Measurements from ENCODE around the gene RFC4.

Gene RFC4

GRCh38 chr3:186785495-186786018, 20.7 kb downstream of the RFC4 start:
- DNase-seq = no peak

- peak; percentile 32 for DNase-seq
Measured at GRCh38 chr3:186784820-186785494, 21.3 kb downstream of the RFC4 start.

- DNase-seq = peak; percentile 82
Measured at GRCh38 chr3:186783731-186784515, 22.4 kb downstream of the RFC4 start.

GRCh38 chr3:186783058-186783730, 23.1 kb downstream of the RFC4 start, which contains the start of gene EIF4A2:
TSS of gene EIF4A2 (plus strand) at chr3:186783577. CDS start at chr3:186783611, 34 bp downstream.
- DNase-seq = peak; percentile 93

- no peak for DNase-seq
Measured at GRCh38 chr3:186782542-186783057, 23.7 kb downstream of the RFC4 start.

- DNase-seq = no peak
Measured at GRCh38 chr3:186779204-186779603, 27.1 kb downstream of the RFC4 start.

DNA sequence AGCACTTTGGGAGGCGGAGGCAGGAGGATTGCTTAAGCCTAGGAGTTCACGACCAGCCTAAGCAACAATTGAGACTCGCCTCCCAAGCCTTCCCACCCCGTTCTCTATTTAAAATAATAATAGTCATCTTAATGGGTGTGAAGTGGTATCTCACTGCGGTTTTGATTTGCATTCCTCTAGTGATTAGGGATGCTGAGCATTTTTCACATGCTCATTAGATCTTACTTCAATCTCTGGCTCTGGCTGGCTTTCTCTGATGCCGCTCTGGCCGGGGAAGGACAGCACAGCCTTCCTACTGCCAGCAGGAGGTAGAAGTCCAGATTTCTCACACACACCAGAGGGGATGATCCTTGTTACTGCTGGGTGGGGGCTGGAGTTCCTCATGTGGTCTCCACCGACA, 30.3 kb downstream of the RFC4 start:
- no peak for DNase-seq

GRCh38 chr3:186772701-186773417, 33.4 kb downstream of the RFC4 start:
- DNase-seq = peak; percentile 82

DNA sequence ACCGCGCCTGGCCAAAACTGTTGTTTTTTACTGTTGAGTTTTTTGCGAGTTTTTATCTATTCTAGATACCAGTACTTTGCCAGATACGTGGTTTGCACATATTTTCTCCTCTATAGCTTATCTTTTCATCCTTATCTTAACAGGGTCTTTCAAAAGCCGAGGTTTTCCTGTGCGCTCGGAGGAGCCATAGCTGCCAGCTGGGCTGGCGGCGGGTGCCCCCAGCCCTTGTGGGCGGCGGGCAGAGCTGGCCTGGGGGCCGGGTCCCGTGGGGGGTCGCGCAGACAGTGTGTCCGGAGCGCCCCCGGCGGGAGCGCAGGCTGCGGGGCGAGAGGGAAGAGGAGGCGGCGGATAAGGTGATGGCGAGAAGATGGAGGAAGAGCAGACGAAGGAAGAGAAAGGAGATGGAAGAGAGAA, 34.0 kb downstream of the RFC4 start:
- peak; percentile 31 for DNase-seq

GRCh38 chr3:186760897-186761447, 45.3 kb downstream of the RFC4 start:
- DNase-seq = no peak

GRCh38 chr3:186760141-186760833, 46.0 kb downstream of the RFC4 start:
- DNase-seq = no peak

GRCh38 chr3:186759231-186759930, 46.9 kb downstream of the RFC4 start:
- no peak for DNase-seq

GRCh38 chr3:186757686-186758220, 48.5 kb downstream of the RFC4 start:
- DNase-seq = no peak

- DNase-seq = no peak
Measured at GRCh38 chr3:186757214-186757613, 49.1 kb downstream of the RFC4 start.

DNA sequence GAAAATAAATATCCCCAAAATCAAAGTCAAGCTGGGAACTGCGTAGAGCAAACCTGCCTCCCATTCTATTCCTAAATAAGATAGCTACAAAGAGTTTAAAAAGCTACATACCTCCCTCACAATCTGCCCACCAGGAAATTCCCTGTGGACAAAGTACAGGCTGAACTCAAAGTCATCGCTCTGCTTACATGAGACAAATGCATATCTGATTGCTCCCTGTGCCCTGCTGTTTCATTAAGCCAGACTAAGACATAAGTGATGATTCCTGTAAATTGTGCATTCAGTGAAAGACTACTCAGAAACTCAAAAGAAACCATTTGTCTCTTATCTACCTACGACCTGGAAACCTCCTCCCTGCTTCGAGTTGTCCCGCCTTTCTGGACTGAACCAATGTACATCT, 51.4 kb downstream of the RFC4 start:
- no peak for DNase-seq

- no peak for DNase-seq
Measured at GRCh38 chr3:186754006-186754405, 52.3 kb downstream of the RFC4 start.

DNA sequence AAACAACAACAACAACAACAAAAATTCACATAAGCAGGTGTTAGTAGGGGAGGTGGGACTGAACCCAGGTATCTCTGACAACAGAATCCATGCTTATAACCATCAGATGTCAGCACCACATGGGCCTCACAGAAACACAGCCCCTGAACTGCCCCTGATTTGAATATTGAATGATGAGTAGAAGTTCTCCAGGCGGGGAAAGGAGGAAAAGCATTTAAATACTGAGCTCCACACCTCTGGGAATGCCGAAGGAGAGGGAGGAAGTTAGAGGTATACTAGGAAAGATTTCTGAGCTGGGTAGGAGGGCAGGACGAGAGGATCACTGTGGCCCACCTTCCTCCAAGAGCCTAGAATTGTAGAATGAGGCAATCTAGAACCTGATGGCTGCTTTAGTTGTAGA, 54.8 kb downstream of the RFC4 start:
- no peak for DNase-seq

- no peak for DNase-seq
Measured at GRCh38 chr3:186750316-186750715, 56.0 kb downstream of the RFC4 start.

DNA sequence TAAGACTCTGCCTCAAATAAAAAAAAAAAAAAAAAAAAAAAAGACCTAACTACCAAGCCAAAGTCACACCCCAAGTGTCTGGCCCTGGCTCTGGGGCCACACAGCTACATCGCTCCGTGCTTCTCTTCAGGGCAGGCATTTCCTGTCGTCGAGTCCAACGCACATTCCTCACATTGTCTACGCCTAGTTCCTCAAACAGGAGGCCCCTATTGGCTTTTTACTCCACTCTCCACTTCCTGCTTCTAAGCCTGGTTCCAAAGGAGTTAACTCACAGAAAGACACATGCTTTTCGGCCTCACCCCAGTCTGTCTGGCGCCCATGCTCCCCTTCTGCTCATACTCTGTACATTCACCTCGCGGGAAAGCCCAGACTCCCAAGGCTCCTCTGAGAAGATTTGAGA, 60.3 kb downstream of the RFC4 start:
- DNase-seq = peak; percentile 5

DNA sequence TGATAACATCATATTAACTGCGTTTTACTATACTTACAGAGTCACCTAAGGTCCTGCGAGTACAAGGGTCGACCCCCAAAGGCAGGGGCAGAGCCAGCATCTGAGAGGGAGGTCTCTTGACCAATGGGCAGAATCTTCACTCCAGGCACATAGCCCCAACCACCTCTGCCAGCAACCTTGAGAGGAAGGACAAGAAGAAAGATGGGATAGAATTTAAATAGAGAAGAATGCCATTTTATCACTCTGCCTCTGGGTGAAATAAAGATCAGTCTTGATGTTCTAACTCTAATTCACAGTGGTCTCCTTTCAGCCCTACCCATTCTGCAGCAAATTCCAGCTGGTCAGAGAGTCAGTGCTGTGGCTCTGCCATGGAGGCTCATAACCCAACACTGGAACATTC, 62.6 kb downstream of the RFC4 start:
- no peak for DNase-seq
